Sigmoid colon (tissue), 7 donors: ENCODE results near the gene SPR. TPM values are rescaled to one million over a fixed set of nuclear protein-coding genes. Genes with fewer than 3 reads are reported as not detected.

ENCODE experiments used
- DNase-seq: peaks from one replicate; pipeline ENCODE4 v3.0.0-alpha.2; 2019
- H3K27ac ChIP-seq, 4 donors: fragments of 200-600 bp; sonication (generic); one replicate each; pipeline ENCODE4 v1.5.1; 2016 to 2019; ENCODE audit warnings: mild to moderate bottlenecking in 1 of 4
- H3K27me3 ChIP-seq, 3 donors: fragments of 200-600 bp; sonication (generic); one replicate each; pipeline ENCODE4 v1.5.1; 2019; ENCODE audit warnings: mild to moderate bottlenecking in 1 of 3
- H3K36me3 ChIP-seq, 4 donors: fragments of 200-600 bp; sonication (generic); one replicate each; pipeline ENCODE4 v1.5.1; 2016 to 2019
- H3K4me1 ChIP-seq, 4 donors: fragments of 200-600 bp; sonication (generic); one replicate each; pipeline ENCODE4 v1.5.1; 2017 to 2019
- H3K4me3 ChIP-seq, 4 donors: fragments of 200-600 bp; sonication (generic); one replicate each; pipeline ENCODE4 v1.5.1; 2017 to 2019; ENCODE audit warnings: mild to moderate bottlenecking in 2 of 4, moderate library complexity in 1 of 4
- H3K9me3 ChIP-seq, 4 donors: fragments of 200-600 bp in 3 of 4; sonication (generic) in 3 of 4; one replicate each; pipeline versions ENCODE4 v1.5.1 to v1.6.1; 2013 to 2019
- EP300 ChIP-seq, 4 donors: sonication (generic); formaldehyde crosslinking; IDR thresholded peaks; one replicate each; pipeline ENCODE4 v1.6.1; 2017; ENCODE audit warnings: antibody characterized with exemption in 4 of 4
- POLR2A ChIP-seq, 2 donors: fragments of 450-650 bp; IDR thresholded peaks; one replicate each; pipeline ENCODE4 v1.6.1; 2016; ENCODE audit warnings: antibody characterized with exemption in 2 of 2, mild to moderate bottlenecking in 2 of 2, moderate library complexity in 2 of 2
- POLR2AphosphoS5 ChIP-seq, 4 donors: sonication (generic); formaldehyde crosslinking; IDR thresholded peaks; one replicate each; pipeline ENCODE4 v1.6.1; 2017; ENCODE audit warnings: antibody characterized with exemption in 4 of 4
- WGBS, 2 donors: extraction: QIAGEN DNeasy Blood & Tissue Kit; methylation state at CpG; one replicate each; pipeline ENCODE4 v1.1.7; 2013; 5-methylcytosine and 5-hydroxymethylcytosine counted together
- intact Hi-C: fragments of 100-400 bp; cut with DNase I; formaldehyde crosslinking; loops from one replicate; pipeline ENCODE4 v1.15.1; 2023
- polyA plus RNA-seq, 3 donors: library from polyadenylated mRNA; stranded (reverse); fragments of 200-250 nt; gene quantifications; one replicate each; pipeline ENCODE4 v1.2.3, GENCODE V29; 2013
- total RNA-seq, 4 donors: library from RNA; depleted of rRNA; stranded (reverse); fragments of >200 nt; gene quantifications; one replicate each; pipeline ENCODE4 v1.1.0, GENCODE V29; 2016
- TF ChIP-seq, protein P1 (sequence below), 4 experiments: fragments of 450-650 bp in 3 of 4; fragments of 200-600 bp in 1 of 4; IDR thresholded peaks; one replicate each; pipeline ENCODE4 v1.5.1; 2016 to 2019; ENCODE audit warnings: antibody characterized with exemption in 4 of 4, mild to moderate bottlenecking in 3 of 4, moderate library complexity in 2 of 4
- donor health status: healthy with polysubstance abuse.
- donor health status: Bipolar disorder and iron deficiency.
- donor health status: healthy.

The SPR gene
- total and polyA plus RNA-seq, 7 donors: 31.0 to 69.8 (median 46.1) TPM

DNA sequence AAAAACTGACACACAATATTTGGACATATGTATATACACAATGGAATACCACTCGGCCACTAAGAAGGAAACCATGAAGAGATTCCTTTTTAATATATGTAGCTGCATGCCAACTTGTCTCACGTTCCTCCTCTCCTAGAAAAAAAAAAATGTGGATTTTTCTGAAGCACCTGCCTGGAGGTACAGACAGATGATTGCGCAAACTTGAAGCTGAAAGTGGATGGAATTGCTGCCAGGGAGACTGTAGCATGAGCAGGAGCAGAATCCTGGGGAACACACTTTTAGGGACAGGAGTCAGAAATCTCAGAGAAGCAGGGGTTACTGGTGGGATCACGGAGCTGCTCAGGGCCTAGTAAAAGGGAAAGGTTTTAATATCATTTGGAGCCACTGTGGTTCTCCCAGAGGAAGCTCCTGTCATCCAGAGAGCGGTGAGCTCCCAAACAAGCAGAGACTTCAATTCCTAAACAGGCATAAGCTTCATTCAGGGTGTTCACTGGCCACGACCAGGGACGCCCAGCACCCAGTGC, 640 bp upstream of the SPR start:
- Histone ChIP-seq H3K27me3 (no peaks in the 10 kb centered on the region), H3K4me1 (peaks cover 0 to 33% (median 28%) of the 10 kb centered on the region in 4 donors), H3K27ac (peak overlapping the region; percentile 84 to 91 (median 90)), H3K4me3 (peak overlapping the region; percentile 44 to 92 (median 72)), H3K36me3 (peaks cover 0 to 5% (median 5%) of the 10 kb centered on the region in 4 donors), H3K9me3 (no peaks in the 10 kb centered on the region)
- DNase-seq: no peak
- intact Hi-C loops: loop anchor here (5.0 kb wide), 1 partner anchor 291 kb away; no protein-coding TSS in a partner anchor
- 42 to 50% methylated on average over 7 of the region's 7 CpGs for WGBS, 2 donors
- TF ChIP-seq POLR2A (IDR thresholded peaks at IDR 0.05): no peak
- TF ChIP-seq EP300 (IDR thresholded peaks at IDR 0.05): no peak
- no peak for TF ChIP-seq POLR2AphosphoS5 (IDR thresholded peaks at IDR 0.05)
- TF ChIP-seq, protein P1, sequence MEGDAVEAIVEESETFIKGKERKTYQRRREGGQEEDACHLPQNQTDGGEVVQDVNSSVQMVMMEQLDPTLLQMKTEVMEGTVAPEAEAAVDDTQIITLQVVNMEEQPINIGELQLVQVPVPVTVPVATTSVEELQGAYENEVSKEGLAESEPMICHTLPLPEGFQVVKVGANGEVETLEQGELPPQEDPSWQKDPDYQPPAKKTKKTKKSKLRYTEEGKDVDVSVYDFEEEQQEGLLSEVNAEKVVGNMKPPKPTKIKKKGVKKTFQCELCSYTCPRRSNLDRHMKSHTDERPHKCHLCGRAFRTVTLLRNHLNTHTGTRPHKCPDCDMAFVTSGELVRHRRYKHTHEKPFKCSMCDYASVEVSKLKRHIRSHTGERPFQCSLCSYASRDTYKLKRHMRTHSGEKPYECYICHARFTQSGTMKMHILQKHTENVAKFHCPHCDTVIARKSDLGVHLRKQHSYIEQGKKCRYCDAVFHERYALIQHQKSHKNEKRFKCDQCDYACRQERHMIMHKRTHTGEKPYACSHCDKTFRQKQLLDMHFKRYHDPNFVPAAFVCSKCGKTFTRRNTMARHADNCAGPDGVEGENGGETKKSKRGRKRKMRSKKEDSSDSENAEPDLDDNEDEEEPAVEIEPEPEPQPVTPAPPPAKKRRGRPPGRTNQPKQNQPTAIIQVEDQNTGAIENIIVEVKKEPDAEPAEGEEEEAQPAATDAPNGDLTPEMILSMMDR (IDR thresholded peaks at IDR 0.05): no peak

DNA sequence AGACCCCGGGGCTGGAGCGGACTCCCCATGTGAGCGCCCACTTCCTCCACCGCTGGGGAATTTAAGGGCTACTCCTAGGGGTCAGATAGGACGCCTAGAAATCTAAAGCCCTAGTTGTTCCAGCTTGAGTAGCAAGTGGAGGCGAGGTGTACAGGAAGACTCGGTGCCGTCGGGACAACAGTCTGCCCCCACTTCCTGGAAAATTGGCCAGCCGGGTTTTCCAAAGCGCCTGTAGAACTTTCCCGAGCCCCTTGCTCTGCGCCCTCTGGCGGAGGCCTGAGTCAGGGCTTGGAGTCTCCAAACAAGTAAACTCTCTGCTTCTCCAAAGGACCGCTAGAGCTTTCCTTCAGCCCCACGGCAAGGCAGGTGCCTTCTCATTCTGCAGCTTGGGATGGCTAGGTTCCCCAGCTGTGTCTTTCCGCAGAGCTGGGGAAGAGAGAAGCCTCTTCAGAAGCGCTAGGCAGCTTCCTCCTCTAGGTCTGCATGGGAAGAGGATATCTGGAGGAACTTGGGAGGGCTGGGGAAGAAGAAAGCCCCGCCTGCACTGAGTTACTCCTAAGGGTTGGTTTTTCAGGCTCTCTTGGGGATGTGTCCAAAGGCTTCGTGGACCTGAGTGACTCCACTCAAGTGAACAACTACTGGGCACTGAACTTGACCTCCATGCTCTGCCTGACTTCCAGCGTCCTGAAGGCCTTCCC, 681 bp downstream of the SPR start:
- H3K4me1 ChIP-seq: peaks cover 0 to 33% (median 28%) of the 10 kb centered on the region in 4 donors
- no peaks in the 10 kb centered on the region for H3K27me3 ChIP-seq
- H3K36me3 ChIP-seq: peaks cover 0 to 15% (median 9%) of the 10 kb centered on the region in 4 donors
- intact Hi-C loops: loop anchor here (5.0 kb wide), 1 partner anchor 289 kb away; no protein-coding TSS in a partner anchor
- H3K9me3 ChIP-seq: no peaks in the 10 kb centered on the region
- peak overlapping the region; percentile 84 to 91 (median 90) for H3K27ac ChIP-seq
- TF ChIP-seq POLR2A (IDR thresholded peaks at IDR 0.05) (no peak), EP300 (IDR thresholded peaks at IDR 0.05) (no peak), POLR2AphosphoS5 (IDR thresholded peaks at IDR 0.05) (peak in 3 of 4 donors; percentile 19 to 30 (median 25))
- TF ChIP-seq, protein P1 (IDR thresholded peaks at IDR 0.05): peak; percentile 56 to 92 (median 82)
- peak; percentile 95 for DNase-seq
- H3K4me3 ChIP-seq: peak overlapping the region; percentile 44 to 92 (median 72)
- WGBS, 2 donors: 5 to 9% methylated on average over 21 of the region's 21 CpGs

DNA sequence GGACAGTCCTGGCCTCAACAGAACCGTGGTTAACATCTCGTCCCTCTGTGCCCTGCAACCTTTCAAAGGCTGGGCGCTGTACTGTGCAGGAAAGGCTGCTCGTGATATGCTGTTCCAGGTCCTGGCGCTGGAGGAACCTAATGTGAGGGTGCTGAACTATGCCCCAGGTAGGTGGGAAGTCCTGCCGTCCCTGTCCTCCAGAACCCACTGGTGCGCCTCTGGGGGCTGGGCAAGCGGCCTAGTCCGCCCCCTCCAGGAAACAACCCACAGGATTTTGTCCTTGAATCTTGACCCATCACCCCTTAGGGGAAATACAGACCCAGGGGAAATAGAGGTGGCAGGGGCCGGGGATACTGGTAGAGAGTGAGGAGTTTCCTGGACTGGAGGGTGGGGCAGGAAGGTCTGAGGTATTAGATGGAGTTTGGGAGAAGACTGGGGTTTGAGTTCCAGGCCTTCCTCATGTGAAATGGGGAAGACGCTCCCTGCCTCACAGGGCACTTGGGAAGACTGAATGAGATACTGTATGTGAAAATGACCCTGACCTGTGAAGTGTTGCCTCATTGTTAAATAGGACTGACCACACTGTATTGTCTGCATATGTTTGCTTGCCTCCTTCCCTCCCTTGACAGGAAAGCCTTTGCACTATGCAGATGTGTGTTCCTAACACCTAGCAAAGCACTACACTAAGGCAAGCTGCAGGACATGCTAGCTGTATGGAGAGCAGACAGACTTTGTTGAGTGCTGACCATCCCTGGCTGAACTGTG, 1.4 kb downstream of the SPR start:
- Histone ChIP-seq H3K4me3 (peak overlapping the region in 2 of 4 donors; percentile 78 to 92), H3K27me3 (no peaks in the 10 kb centered on the region), H3K27ac (no peak overlapping the region), H3K36me3 (peaks cover 0 to 15% (median 9%) of the 10 kb centered on the region in 4 donors), H3K9me3 (no peaks in the 10 kb centered on the region), H3K4me1 (peaks cover 0 to 33% (median 28%) of the 10 kb centered on the region in 4 donors)
- DNase-seq: no peak
- no peak for TF ChIP-seq EP300 (IDR thresholded peaks at IDR 0.05)
- TF ChIP-seq POLR2AphosphoS5 (IDR thresholded peaks at IDR 0.05): no peak
- TF ChIP-seq, protein P1 (IDR thresholded peaks at IDR 0.05): no peak
- no peak for TF ChIP-seq POLR2A (IDR thresholded peaks at IDR 0.05)
- WGBS, 2 donors: 58 to 82% methylated on average over 11 of the region's 11 CpGs
- intact Hi-C loops: loop anchor here (5.0 kb wide), 1 partner anchor 289 kb away; no protein-coding TSS in a partner anchor

DNA sequence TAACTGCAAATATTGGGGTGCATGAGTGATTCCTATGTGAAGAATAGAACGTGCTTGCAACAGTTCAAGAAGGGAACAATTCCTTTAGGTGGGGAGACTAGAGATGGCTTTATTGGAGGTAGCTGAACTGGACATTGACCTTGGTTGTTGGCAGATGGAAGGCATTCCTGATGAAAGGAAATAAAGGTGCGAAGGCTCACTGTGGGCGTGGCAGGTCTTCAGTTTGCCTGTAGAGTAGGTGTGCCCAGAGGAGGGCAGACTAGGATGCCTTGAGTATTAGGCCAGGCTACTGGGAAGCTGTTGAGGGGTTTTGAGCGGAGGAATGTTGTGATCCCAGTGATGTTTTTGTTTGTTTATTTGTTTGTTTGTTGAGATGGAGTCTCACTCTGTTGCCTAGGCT, 2.8 kb downstream of the SPR start:
- no peak for DNase-seq
- TF ChIP-seq EP300 (IDR thresholded peaks at IDR 0.05): no peak
- TF ChIP-seq POLR2A (IDR thresholded peaks at IDR 0.05): no peak
- TF ChIP-seq, protein P1 (IDR thresholded peaks at IDR 0.05): no peak
- intact Hi-C loops: loop anchor here (5.0 kb wide), 2 partner anchors 82 to 287 kb away; no protein-coding TSS in a partner anchor
- Histone ChIP-seq H3K4me1 (peaks cover 0 to 33% (median 28%) of the 10 kb centered on the region in 4 donors), H3K9me3 (no peaks in the 10 kb centered on the region), H3K27ac (no peak overlapping the region), H3K36me3 (peaks cover 0 to 15% (median 9%) of the 10 kb centered on the region in 4 donors), H3K27me3 (peaks cover 0 to 12% (median 10%) of the 10 kb centered on the region in 3 donors), H3K4me3 (no peak overlapping the region)
- 42 to 80% methylated on average over 4 of the region's 4 CpGs for WGBS, 2 donors
